Stomach (tissue), 4 donors: ENCODE data around the gene RTTN.

Experiments
- CTCF ChIP-seq, 7 experiments: fragments of 450-650 bp in 4 of 7; fragments of 200-600 bp in 3 of 7; sonication (generic) in 3 of 7; IDR thresholded peaks; one replicate each; pipeline ENCODE4 v1.5.1; 2016 to 2019; ENCODE audit warnings: antibody characterized with exemption in 7 of 7, control low read depth in 2 of 7, mild to moderate bottlenecking in 1 of 7
- EP300 ChIP-seq: sonication (generic); formaldehyde crosslinking; IDR thresholded peaks from one replicate; pipeline ENCODE4 v1.6.1; 2017; ENCODE audit warnings: antibody characterized with exemption
- POLR2A ChIP-seq, 4 donors: fragments of 450-650 bp; IDR thresholded peaks; one replicate each; pipeline ENCODE4 v1.6.1; 2016; ENCODE audit warnings: antibody characterized with exemption in 4 of 4, control low read depth in 2 of 4, mild to moderate bottlenecking in 1 of 4, moderate library complexity in 1 of 4
- POLR2AphosphoS5 ChIP-seq, 3 donors: sonication (generic); formaldehyde crosslinking; IDR thresholded peaks; one replicate each; pipeline ENCODE4 v1.6.1; 2016; ENCODE audit warnings: antibody characterized with exemption in 3 of 3

DNA sequence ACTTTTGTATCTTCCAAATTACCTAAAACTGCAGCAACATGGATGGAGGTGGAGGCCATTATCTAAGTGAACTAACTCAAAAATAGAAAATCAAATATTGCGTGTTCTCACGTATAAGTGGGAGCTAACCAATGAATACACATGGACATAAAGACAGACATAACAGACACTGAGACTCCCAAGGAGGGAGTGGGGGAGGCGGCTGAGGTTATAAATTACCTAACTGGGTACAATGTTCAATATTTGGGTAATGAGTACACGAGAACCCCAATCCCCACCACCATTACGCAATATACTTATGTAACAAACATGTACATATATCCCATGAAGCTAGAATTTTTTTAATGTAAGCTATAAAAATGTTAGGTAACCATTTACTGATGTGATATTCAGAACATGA is 119.8 kb downstream of the RTTN start:
- TF ChIP-seq CTCF (IDR thresholded peaks at IDR 0.05): no peak
- no peak for TF ChIP-seq POLR2A (IDR thresholded peaks at IDR 0.05)
- TF ChIP-seq POLR2AphosphoS5 (IDR thresholded peaks at IDR 0.05): no peak
- no peak for TF ChIP-seq EP300
